22Rv1 (cell line): ENCODE data around the gene HPSE2.

Experiments
- H3K27ac ChIP-seq: fragments of 450-650 bp; 2 replicates; pipeline ENCODE4 v1.5.1; 2017
- ZFX ChIP-seq: fragments of 450-650 bp; IDR thresholded peaks from 2 replicates; pipeline ENCODE4 v1.6.1; 2017; ENCODE audit warnings: antibody characterized with exemption, borderline replicate concordance
- TF ChIP-seq, protein P1 (sequence below): fragments of 450-650 bp; IDR thresholded peaks from 2 replicates; pipeline ENCODE4 v1.5.1; 2017; ENCODE audit warnings: mild to moderate bottlenecking

HPSE2 gene

DNA sequence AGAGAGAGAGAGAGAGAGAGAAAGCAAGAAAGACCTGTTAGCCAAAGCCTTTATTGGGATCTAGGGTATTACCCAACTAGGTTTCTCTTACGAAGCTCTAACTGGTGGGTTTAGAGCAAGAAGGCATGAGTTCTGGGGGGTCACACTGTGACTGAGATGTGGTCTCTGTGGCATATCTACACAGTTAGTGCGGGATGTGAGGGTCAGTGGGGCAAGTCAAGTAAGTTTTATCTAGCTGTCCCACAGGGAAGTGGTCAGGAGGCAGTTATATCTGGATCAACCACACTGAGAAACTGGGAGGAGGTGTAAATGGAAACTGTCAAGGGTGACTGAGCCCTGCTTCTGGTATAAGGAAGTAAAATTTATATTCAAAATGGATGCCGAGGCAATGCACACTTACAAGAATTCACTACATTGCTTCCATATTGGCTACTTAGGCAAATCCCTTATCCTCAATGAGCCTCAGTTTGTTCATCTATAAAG, 457.3 kb downstream of the HPSE2 start:
- no peak overlapping the region for H3K27ac ChIP-seq
- no peak for TF ChIP-seq ZFX
- TF ChIP-seq, protein P1, sequence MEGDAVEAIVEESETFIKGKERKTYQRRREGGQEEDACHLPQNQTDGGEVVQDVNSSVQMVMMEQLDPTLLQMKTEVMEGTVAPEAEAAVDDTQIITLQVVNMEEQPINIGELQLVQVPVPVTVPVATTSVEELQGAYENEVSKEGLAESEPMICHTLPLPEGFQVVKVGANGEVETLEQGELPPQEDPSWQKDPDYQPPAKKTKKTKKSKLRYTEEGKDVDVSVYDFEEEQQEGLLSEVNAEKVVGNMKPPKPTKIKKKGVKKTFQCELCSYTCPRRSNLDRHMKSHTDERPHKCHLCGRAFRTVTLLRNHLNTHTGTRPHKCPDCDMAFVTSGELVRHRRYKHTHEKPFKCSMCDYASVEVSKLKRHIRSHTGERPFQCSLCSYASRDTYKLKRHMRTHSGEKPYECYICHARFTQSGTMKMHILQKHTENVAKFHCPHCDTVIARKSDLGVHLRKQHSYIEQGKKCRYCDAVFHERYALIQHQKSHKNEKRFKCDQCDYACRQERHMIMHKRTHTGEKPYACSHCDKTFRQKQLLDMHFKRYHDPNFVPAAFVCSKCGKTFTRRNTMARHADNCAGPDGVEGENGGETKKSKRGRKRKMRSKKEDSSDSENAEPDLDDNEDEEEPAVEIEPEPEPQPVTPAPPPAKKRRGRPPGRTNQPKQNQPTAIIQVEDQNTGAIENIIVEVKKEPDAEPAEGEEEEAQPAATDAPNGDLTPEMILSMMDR, result no peak

GRCh38 chr10:98758463-98758862, 477.2 kb downstream of the HPSE2 start:
- TF ChIP-seq, protein P1, result no peak
- no peak for TF ChIP-seq ZFX
- no peak overlapping the region for H3K27ac ChIP-seq

DNA sequence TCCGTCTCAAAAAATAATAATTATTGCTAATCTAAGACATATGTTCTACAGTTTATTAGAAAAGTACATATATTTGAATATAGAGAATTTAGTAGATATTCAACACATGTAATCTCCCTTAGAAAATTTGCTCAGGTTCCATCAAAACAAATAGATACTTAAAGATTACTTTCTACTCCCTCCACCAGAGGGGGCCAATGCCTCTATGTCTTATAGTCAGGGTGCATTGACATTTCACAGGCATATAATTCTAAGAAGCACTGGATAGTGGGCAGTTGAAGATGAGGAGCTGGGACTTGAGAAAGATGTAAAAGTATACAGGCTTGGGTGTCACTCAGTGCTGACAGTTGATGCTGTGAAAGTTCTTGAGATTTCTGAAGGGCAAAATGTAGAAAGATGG, 487.4 kb downstream of the HPSE2 start:
- TF ChIP-seq ZFX, result no peak
- TF ChIP-seq, protein P1, result peak; percentile 67

GRCh38 chr10:98745645-98746044, 490.0 kb downstream of the HPSE2 start:
- no peak for TF ChIP-seq ZFX
- TF ChIP-seq, protein P1, result no peak
- H3K27ac ChIP-seq, result no peak overlapping the region

More for the DNA sequence above, 487.4 kb downstream of the HPSE2 start:
- no peak overlapping the region for H3K27ac ChIP-seq

DNA sequence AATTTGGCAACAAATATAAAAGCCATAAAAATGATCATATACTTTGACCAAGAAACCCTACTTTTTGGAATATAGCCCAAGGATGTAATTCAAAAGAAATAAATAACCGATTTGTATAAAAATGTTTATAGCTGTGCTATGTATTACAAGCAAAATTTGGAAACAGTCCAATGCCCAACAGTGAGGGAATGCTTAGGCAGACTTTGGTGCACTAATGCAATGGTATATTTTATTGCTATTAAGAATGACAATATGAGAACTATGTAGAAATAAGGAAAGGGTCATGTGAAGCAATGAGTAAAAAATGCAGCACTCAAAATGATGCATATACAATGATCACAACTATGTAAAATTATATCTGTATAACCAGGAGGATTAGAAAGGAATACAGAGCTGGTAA, 515.1 kb downstream of the HPSE2 start:
- no peak for TF ChIP-seq ZFX
- H3K27ac ChIP-seq, result no peak overlapping the region

DNA sequence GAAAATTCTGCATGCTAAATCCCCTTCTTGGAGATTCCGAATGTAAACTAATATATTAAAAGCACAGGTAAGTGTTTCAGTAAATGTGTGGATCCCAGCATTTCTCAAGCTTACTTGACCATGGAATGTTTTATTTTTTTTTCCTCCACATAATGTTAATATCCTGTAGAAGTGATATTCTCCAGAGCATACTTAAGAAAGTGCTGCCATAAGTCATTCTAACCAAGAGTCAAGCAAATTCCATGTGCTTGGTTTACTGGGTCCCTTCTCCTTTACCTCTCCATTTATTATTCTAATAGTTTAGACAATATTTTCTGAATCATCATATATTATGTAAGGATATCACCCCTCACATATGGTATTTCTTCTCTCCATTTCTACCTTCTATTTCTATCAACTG, 522.1 kb downstream of the HPSE2 start:
- no peak overlapping the region for H3K27ac ChIP-seq
- TF ChIP-seq, protein P1, result no peak

- no peak overlapping the region for H3K27ac ChIP-seq
These were observed 539.1 kb downstream of the HPSE2 start for GRCh38 chr10:98696516-98696915.

More at GRCh38 chr10:98696516-98696915, 539.1 kb downstream of the HPSE2 start:
- TF ChIP-seq ZFX, result no peak
- TF ChIP-seq, protein P1, result no peak
